Bronchial epithelial cell (primary cell): ENCODE measurements around the gene PFDN2. TPM values are rescaled to one million over a fixed set of nuclear protein-coding genes. Genes with fewer than 3 reads are reported as not detected.

Experiments
- DNase-seq: peaks from one replicate; pipeline ENCODE4 v3.0.0-alpha.2; 2010; ENCODE audit warnings: low read depth
- FAIRE-seq: peaks from 2 replicates; lab custom pipeline; 2011; peaks lifted over from hg19 to GRCh38; lab: Jason Lieb, UNC
- H3K27me3 ChIP-seq: 2 replicates; pipeline ENCODE4 v1.5.1; 2011; ENCODE audit warnings: low read length; ENCODE audit not compliant: control insufficient read depth, insufficient read depth
- H3K36me3 ChIP-seq: 2 replicates; pipeline ENCODE4 v1.5.1; 2011; ENCODE audit warnings: low read length; ENCODE audit not compliant: control insufficient read depth, insufficient read depth
- H3K4me3 ChIP-seq: 2 replicates; pipeline ENCODE4 v1.5.1; 2011; ENCODE audit warnings: mild to moderate bottlenecking, low read depth, low read length, control low read depth
- CTCF ChIP-seq: IDR thresholded peaks from 2 replicates; pipeline ENCODE4 v1.5.1; 2011; ENCODE audit warnings: mild to moderate bottlenecking, moderate library complexity, low read length, control low read depth, inconsistent platforms; ENCODE audit not compliant: insufficient read depth, severe bottlenecking
- total RNA-seq: library from RNA; depleted of rRNA; stranded (reverse); fragments of >200 nt; gene quantifications from 2 replicates; pipeline ENCODE4 v1.2.1, GENCODE V29; 2014

PFDN2 gene
- total RNA-seq, 1 donor from 2014 or later, result 204 TPM

- FAIRE-seq (peak; percentile 79), DNase-seq (peak; percentile 82)
- TF ChIP-seq CTCF, result no peak
- no peaks in the 10 kb centered on the region for H3K27me3 ChIP-seq
- peaks cover 4% of the 10 kb centered on the region for H3K36me3 ChIP-seq
- H3K4me3 ChIP-seq, result no peak overlapping the region
Observed at GRCh38 chr1:161080441-161081405, 37.1 kb downstream of the PFDN2 start.

- DNase-seq (no peak), FAIRE-seq (no peak)
- Histone ChIP-seq H3K27me3 (no peaks in the 10 kb centered on the region), H3K4me3 (no peak overlapping the region), H3K36me3 (peaks cover 4% of the 10 kb centered on the region)
- no peak for TF ChIP-seq CTCF
Observed at GRCh38 chr1:161079436-161080110, 38.3 kb downstream of the PFDN2 start.

- no peak for TF ChIP-seq CTCF
- no peaks in the 10 kb centered on the region for H3K27me3 ChIP-seq
- FAIRE-seq, result peak; percentile 64
- H3K36me3 ChIP-seq, result peaks cover 11% of the 10 kb centered on the region
- DNase-seq, result no peak
- H3K4me3 ChIP-seq, result no peak overlapping the region
Observed at GRCh38 chr1:161077426-161077825, 40.4 kb downstream of the PFDN2 start.

- peak; percentile 28 for FAIRE-seq
Observed at GRCh38 chr1:161076410-161076809, 41.4 kb downstream of the PFDN2 start.

More at GRCh38 chr1:161076410-161076809, 41.4 kb downstream of the PFDN2 start:
- peak; percentile 64 for DNase-seq
- Histone ChIP-seq H3K4me3 (no peak overlapping the region), H3K36me3 (peaks cover 13% of the 10 kb centered on the region), H3K27me3 (no peaks in the 10 kb centered on the region)
- TF ChIP-seq CTCF, result no peak
